Activated naive CD4-positive, alpha-beta T cell treated with anti-CD3 and anti-CD28 coated beads for 36 hours (primary cell): ENCODE measurements around the gene GRIK1. TPM values are rescaled to one million over a fixed set of nuclear protein-coding genes. Genes with fewer than 3 reads are reported as not detected.
"Not testable (repeated sequence)": the region's sequence is repeated elsewhere in the genome, so short reads cannot be mapped to it uniquely, and the experiment has no call there.

Experiments
- CTCF ChIA-PET: fragments of 350-600 bp; sonication (Branson Sonifier 250); formaldehyde crosslinking; loops from one replicate; lab custom pipeline; 2021; ENCODE audit warnings: antibody characterized with exemption; lab: Charles Lee
- DNase-seq: peaks from one replicate; pipeline ENCODE4 v3.0.0-alpha.2; 2020
- H3K27ac Mint-ChIP-seq: one replicate; pipeline ENCODE4 v1.8.0; 2021; ENCODE audit warnings: mild to moderate bottlenecking, mixed read lengths
- H3K27me3 Mint-ChIP-seq: one replicate; pipeline ENCODE4 v1.8.0; 2021; ENCODE audit warnings: low read depth, mixed read lengths
- H3K36me3 Mint-ChIP-seq: one replicate; pipeline ENCODE4 v1.8.0; 2021; ENCODE audit warnings: low read depth, mixed read lengths
- H3K4me1 Mint-ChIP-seq: one replicate; pipeline ENCODE4 v1.8.0; 2021; ENCODE audit warnings: low read depth, mixed read lengths
- H3K4me3 Mint-ChIP-seq: one replicate; pipeline ENCODE4 v1.8.0; 2021; ENCODE audit warnings: mild to moderate bottlenecking, moderate library complexity, mixed read lengths
- H3K9me3 Mint-ChIP-seq: one replicate; pipeline ENCODE4 v1.8.0; 2021; ENCODE audit warnings: mixed read lengths
- intact Hi-C: fragments of 100-400 bp; cut with micrococcal nuclease; formaldehyde crosslinking; loops from one replicate; pipeline ENCODE4 v1.15.1; 2023
- total RNA-seq, 2 experiments: library from RNA; stranded (reverse); gene quantifications; one replicate each; pipeline ENCODE4 v1.2.3, GENCODE V29; 2021

GRIK1 gene
- not detected for total RNA-seq

DNA sequence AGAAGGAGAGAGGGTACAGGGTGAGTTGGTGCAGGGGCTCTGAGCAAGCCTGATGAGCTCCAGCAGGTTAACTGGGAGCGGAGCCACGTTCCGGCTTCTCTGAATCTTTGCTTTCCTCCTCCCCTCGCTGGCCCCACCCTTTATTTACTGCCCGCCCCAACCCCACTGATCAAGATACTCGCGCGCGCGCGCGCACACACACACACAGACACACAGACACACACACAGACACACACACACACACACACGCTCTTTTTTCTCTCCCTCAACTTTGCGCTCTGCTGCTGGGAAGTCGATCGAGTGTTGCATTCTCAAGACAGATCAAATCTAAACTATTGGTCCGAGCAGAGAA, at the start of gene GRIK1:
Gene GRIK1 (minus strand): TSS at position 73 of the 352 bp plus-strand sequence.
- no peaks in the 10 kb centered on the region for H3K36me3 Mint-ChIP-seq
- DNase-seq, result no peak
- intact Hi-C loops, result no loop called here
- no peaks in the 10 kb centered on the region for H3K9me3 Mint-ChIP-seq
- H3K27ac Mint-ChIP-seq, result no peak within 1 kb of the TSS
- H3K4me3 Mint-ChIP-seq, result no peak within 1 kb of the TSS
- H3K4me1 Mint-ChIP-seq, result peaks cover 6% of the 10 kb centered on the region
- peaks cover 44% of the 10 kb centered on the region for H3K27me3 Mint-ChIP-seq
- CTCF ChIA-PET, result interaction anchor here (0.5 kb wide), 1 partner anchor 639 kb away, joined by 4 read pairs; no protein-coding TSS in a partner anchor

DNA sequence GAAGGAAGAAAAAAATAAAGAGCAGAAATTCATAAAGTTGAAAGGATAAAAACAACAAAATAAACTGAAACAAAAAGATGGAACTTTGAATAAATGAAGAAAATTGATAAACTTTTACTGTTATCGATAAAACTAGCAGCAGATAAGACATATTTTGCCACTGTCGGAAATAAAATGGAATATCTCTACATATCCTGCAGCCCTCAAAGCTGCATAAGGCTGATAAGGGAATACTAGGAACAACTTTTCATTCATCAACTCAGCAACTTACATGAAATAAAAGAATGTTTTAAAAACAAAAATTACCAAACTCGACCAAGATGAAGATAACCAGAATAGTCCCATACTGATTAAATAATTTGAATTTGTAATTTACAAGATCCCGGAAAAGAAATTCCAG, 48.0 kb upstream of the GRIK1 start:
- Mint-ChIP-seq H3K9me3 (peaks cover 5% of the 10 kb centered on the region), H3K4me3 (no peak overlapping the region), H3K27ac (no peak overlapping the region), H3K27me3 (peaks cover 3% of the 10 kb centered on the region), H3K36me3 (no peaks in the 10 kb centered on the region), H3K4me1 (no peaks in the 10 kb centered on the region)
- intact Hi-C loops, result no loop called here
- no peak for DNase-seq
- CTCF ChIA-PET, result no interaction called here

DNA sequence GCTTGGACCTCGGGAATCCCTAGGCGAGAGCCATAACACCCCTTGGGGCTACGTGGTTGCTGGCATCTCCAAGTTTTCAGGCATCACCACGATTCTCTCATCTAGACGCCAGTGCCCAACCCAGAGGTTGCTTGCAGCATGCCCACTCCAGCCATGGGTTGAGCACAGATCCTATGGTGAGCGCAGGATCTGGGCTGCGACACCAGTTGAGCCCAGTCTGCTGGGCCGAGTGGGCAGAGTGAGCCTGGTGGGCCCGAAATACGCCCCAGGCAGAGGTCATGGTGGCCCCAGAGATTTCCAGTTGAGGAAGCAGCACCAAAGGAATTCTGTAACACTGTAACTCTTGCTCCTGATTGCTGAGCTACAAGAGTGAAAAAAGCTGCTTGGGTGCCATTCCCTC, 46.1 kb upstream of the GRIK1 start:
- no peaks in the 10 kb centered on the region for H3K4me1 Mint-ChIP-seq
- no peak for DNase-seq
- intact Hi-C loops, result no loop called here
- H3K27ac Mint-ChIP-seq, result no peak overlapping the region
- peaks cover 5% of the 10 kb centered on the region for H3K9me3 Mint-ChIP-seq
- CTCF ChIA-PET, result no interaction called here
- H3K4me3 Mint-ChIP-seq, result no peak overlapping the region
- peaks cover 4% of the 10 kb centered on the region for H3K27me3 Mint-ChIP-seq
- H3K36me3 Mint-ChIP-seq, result no peaks in the 10 kb centered on the region

DNA sequence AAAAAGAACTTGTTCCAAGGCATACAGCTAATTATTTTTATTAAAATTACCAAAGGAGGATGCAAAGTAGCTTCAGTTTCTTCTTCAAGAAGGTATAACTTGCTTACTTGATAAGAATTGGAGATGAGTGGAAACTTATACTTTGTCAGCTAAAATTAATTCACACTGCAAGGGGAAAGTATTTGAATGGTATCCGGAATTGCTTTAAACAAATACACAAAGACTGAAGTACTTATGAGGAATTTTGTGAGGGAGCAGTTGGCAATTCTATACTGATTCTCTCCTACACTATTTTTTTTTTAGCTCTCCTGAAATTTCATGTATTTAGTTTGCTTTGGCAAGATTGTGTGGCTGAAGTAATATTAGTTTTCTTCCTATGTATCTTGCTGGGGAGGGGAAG, 39.2 kb upstream of the GRIK1 start:
- no peaks in the 10 kb centered on the region for H3K9me3 Mint-ChIP-seq
- H3K27me3 Mint-ChIP-seq, result peaks cover 4% of the 10 kb centered on the region
- no peak overlapping the region for H3K4me3 Mint-ChIP-seq
- H3K36me3 Mint-ChIP-seq, result no peaks in the 10 kb centered on the region
- no peak overlapping the region for H3K27ac Mint-ChIP-seq
- CTCF ChIA-PET, result interaction anchor here (1.1 kb wide), 1 partner anchor 60 kb away, joined by 3 read pairs; no protein-coding TSS in a partner anchor
- H3K4me1 Mint-ChIP-seq, result no peaks in the 10 kb centered on the region
- no peak for DNase-seq
- intact Hi-C loops, result no loop called here

DNA sequence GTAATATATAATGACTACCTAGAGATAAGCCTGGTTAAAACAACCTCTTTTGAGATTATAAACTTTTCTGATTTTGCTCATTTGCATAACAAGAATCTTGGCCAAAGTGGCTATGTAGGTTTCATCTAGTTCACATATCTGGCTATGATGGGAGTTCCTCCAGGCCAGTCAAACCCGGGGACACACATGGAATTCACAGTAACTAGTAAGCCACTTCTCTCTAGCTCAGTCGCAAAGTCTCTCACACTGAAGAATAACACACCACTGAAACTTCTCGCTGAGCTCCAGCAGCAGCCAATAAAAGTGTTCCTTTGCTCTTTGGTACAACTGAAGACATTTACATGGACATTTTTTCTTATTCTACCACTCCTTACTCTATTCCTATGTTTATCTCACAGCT, 36.0 kb upstream of the GRIK1 start:
- no peak overlapping the region for H3K27ac Mint-ChIP-seq
- no peaks in the 10 kb centered on the region for H3K4me1 Mint-ChIP-seq
- no peaks in the 10 kb centered on the region for H3K9me3 Mint-ChIP-seq
- no peak overlapping the region for H3K4me3 Mint-ChIP-seq
- H3K27me3 Mint-ChIP-seq, result no peaks in the 10 kb centered on the region
- CTCF ChIA-PET, result no interaction called here
- DNase-seq, result no peak
- intact Hi-C loops, result no loop called here
- no peaks in the 10 kb centered on the region for H3K36me3 Mint-ChIP-seq

DNA sequence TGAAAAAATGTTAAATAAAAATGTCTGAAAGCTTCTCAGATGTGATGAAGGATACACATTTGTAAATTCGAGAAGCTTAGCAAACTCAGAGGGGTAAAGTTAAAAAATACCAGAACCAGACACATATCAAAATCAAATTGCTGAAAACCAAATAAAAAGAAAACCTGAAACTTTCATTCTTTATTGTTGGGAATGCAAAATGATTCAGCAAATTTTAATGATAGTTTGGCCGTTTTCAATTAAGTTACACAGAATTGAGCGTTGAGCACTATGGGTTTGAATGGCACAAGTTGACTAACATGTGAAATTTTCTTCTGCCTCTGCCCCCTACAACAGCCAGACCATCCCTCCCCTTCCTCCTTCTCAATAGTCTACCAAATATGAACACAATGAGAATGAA, 33.5 kb upstream of the GRIK1 start:
- H3K36me3 Mint-ChIP-seq, result no peaks in the 10 kb centered on the region
- no peak for DNase-seq
- H3K9me3 Mint-ChIP-seq, result no peaks in the 10 kb centered on the region
- no peaks in the 10 kb centered on the region for H3K4me1 Mint-ChIP-seq
- no peak overlapping the region for H3K27ac Mint-ChIP-seq
- no peak overlapping the region for H3K4me3 Mint-ChIP-seq
- H3K27me3 Mint-ChIP-seq, result no peaks in the 10 kb centered on the region
- CTCF ChIA-PET, result no interaction called here
- intact Hi-C loops, result no loop called here

DNA sequence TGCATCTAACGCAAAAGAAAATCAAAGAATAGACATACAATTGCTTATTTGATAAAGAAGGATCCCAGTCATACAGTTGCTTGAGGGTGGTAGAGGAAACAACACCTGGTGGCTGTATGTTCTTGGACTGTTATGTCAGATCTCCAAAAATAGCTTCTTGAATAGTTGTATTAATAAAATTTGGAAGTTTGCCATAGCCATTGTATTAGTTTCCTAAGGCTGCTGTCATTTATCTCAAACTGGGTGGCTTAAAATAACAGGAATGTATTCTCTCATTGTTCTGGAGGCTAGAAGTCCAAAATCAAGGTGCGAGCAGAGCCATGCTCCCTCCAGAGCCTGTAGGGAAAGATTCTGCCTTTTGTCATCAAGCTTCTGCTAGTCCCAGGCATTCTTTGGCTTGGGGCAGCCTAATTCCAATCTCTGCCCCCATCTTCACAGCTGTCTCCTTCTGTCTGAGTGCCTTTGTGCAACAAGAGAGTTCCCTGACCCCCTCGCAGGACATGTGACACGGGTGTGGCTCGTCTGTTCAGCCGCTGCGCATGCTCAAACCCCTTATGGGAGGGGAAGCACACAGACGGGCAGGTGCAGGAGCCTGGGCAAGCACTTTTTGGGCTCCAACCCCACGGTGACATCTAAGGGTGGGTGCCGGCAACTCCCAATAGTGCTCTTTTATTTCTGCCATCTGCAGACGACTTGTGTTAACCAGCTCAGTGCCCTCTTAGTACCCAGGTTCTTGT, 21.7 kb upstream of the GRIK1 start:
- H3K27me3 Mint-ChIP-seq, result peaks cover 14% of the 10 kb centered on the region
- no peak for DNase-seq
- H3K36me3 Mint-ChIP-seq, result no peaks in the 10 kb centered on the region
- CTCF ChIA-PET, result no interaction called here
- no peak overlapping the region for H3K27ac Mint-ChIP-seq
- H3K9me3 Mint-ChIP-seq, result no peaks in the 10 kb centered on the region
- H3K4me1 Mint-ChIP-seq, result no peaks in the 10 kb centered on the region
- intact Hi-C loops, result no loop called here
- no peak overlapping the region for H3K4me3 Mint-ChIP-seq

DNA sequence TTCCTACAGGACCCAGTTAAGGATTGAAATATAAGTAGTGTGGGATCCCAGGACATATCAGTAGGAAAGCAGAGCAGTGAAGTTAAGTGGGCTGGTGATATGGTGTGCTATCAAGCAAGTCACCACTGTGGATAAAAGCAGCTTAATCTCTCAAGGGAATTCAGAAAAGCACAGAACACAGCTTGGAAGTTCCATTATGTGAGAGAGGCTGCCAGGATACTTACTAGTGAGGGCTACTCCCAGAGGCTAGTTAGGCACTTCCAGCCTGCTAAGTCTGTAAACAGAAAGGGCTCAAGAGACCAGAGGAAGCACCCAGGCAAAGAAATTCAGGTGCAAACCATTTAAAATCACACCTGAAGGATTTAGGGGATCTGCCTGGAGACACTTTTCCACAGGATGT, 18.8 kb upstream of the GRIK1 start:
- intact Hi-C loops, result no loop called here
- H3K4me1 Mint-ChIP-seq, result no peaks in the 10 kb centered on the region
- no peaks in the 10 kb centered on the region for H3K36me3 Mint-ChIP-seq
- H3K27ac Mint-ChIP-seq, result no peak overlapping the region
- peaks cover 9% of the 10 kb centered on the region for H3K27me3 Mint-ChIP-seq
- DNase-seq, result no peak
- CTCF ChIA-PET, result no interaction called here
- no peaks in the 10 kb centered on the region for H3K9me3 Mint-ChIP-seq
- H3K4me3 Mint-ChIP-seq, result no peak overlapping the region

DNA sequence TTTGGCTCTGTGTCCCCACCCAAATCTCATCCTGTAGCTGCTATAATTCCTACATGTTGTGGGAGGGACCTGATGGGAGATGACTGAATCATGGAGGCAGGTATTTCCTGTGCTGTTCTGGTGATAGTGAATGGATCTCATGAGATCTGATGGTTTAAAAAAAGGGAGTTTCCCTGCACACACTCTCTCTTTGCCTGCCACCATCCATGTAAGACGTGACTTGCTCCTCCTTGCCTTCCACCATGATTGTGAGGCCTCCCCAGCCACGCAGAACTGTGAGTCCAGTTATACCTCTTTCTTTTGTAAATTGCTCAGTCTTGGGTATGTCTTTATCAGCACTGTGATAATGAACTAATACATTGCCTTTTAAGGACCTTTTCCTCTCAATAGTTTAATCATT, 18.2 kb upstream of the GRIK1 start:
- DNase-seq, H3K27me3 Mint-ChIP-seq, H3K4me3 Mint-ChIP-seq, H3K27ac Mint-ChIP-seq, H3K4me1 Mint-ChIP-seq, intact Hi-C loops, H3K36me3 Mint-ChIP-seq, H3K9me3 Mint-ChIP-seq: not testable (repeated sequence)
- CTCF ChIA-PET, result interaction anchor here (0.6 kb wide), 1 partner anchor 238 kb away, joined by 3 read pairs; no protein-coding TSS in a partner anchor

DNA sequence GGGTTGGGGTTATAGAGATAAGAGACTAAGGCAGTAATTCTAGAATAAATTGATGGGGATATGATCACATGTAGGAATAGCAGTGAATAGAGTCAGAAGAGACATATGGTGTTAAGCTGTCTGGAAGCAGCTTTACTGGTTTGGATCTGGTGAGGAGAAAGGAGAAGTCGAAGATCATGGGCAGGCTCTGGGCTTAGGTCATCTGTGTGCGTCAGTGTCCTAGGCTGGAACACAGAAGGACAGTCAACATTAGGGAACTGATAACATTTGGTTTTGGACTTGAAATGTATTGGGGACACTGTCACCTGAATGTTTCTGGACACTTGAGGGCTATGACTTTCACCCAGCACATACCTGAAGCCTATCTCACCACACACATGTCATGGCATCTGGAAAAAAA, 13.9 kb upstream of the GRIK1 start:
- intact Hi-C loops, result no loop called here
- H3K36me3 Mint-ChIP-seq, result no peaks in the 10 kb centered on the region
- no peaks in the 10 kb centered on the region for H3K4me1 Mint-ChIP-seq
- no peak overlapping the region for H3K27ac Mint-ChIP-seq
- no peaks in the 10 kb centered on the region for H3K9me3 Mint-ChIP-seq
- CTCF ChIA-PET, result no interaction called here
- no peak for DNase-seq
- H3K27me3 Mint-ChIP-seq, result peaks cover 6% of the 10 kb centered on the region
- no peak overlapping the region for H3K4me3 Mint-ChIP-seq

DNA sequence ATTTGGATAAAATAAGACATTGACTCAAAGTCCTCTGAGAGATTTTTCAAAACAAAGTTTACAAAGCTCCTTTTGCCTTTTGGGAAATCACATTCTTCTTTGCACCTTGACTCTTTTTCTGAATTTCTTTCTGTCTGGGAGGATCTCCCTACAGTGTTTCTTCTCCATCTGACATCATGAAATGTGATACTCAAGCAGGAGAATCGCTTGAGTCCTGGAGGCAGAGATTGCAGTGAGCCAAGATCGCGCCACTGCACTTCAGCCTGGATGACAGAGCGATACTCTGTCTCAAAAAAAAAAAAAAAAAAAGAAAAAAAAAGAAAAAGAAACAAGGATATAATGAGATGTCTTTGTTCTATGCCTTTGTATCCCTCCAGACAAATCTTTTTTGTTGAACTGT, 13.3 kb upstream of the GRIK1 start:
- H3K4me1 Mint-ChIP-seq, result no peaks in the 10 kb centered on the region
- no peaks in the 10 kb centered on the region for H3K36me3 Mint-ChIP-seq
- CTCF ChIA-PET, result no interaction called here
- intact Hi-C loops, result no loop called here
- no peak overlapping the region for H3K4me3 Mint-ChIP-seq
- peaks cover 9% of the 10 kb centered on the region for H3K27me3 Mint-ChIP-seq
- no peak for DNase-seq
- H3K9me3 Mint-ChIP-seq, result no peaks in the 10 kb centered on the region
- no peak overlapping the region for H3K27ac Mint-ChIP-seq

DNA sequence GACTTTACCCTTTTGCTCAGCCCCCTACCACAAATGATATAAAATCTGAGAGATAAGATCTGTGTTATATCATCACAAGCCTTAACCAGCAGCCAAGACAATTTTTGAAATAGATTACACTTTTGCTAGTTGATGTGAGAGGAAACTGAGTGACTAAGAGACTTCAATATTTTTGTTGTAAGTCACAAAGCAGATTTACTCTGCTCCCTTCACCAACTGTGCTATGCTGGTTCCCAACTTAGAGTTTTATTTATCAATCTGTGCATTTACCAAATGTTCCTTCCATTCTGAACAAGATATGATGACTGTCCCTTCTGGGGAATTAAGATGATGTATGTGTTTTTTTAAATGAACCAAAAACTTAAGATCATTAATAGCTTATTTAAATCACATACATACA, 12.1 kb upstream of the GRIK1 start:
- CTCF ChIA-PET, result no interaction called here
- Mint-ChIP-seq H3K36me3 (no peaks in the 10 kb centered on the region), H3K9me3 (no peaks in the 10 kb centered on the region), H3K4me3 (no peak overlapping the region), H3K4me1 (no peaks in the 10 kb centered on the region), H3K27ac (no peak overlapping the region), H3K27me3 (peaks cover 6% of the 10 kb centered on the region)
- DNase-seq, result no peak
- intact Hi-C loops, result no loop called here

DNA sequence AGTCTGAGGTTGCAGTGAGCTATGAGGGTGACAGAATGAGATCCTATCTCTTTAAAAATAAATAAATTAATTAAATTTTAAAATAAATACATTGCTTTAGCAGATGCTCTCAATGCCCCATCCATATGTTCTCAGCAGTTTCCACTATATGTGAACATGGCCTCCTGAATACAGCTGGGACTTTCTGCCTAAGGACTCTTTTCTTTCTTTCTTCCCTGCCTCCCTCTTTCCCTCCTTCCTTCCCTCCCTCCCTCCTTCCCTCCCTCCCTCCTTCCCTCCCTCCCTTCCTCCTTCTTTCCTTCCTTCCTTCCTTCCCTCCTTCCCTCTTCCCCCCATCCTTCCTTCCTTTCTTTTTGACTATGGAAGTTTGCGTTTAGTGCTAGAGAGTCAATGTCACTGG, 10.2 kb upstream of the GRIK1 start:
- H3K4me1 Mint-ChIP-seq, result no peaks in the 10 kb centered on the region
- no peak for DNase-seq
- no peak overlapping the region for H3K4me3 Mint-ChIP-seq
- H3K27me3 Mint-ChIP-seq, result peaks cover 6% of the 10 kb centered on the region
- H3K27ac Mint-ChIP-seq, result no peak overlapping the region
- no peaks in the 10 kb centered on the region for H3K9me3 Mint-ChIP-seq
- no peaks in the 10 kb centered on the region for H3K36me3 Mint-ChIP-seq
- intact Hi-C loops, result no loop called here
- CTCF ChIA-PET, result interaction anchor here (0.6 kb wide), 1 partner anchor 277 kb away, joined by 3 read pairs; no protein-coding TSS in a partner anchor
